NCI-H1436 (cell line): ENCODE data around the gene DCAF12L1.

Source experiments
- DNase-seq: peaks from one replicate; lab custom pipeline; 2025; lab: John Stamatoyannopoulos, UW

The DCAF12L1 gene

DNA sequence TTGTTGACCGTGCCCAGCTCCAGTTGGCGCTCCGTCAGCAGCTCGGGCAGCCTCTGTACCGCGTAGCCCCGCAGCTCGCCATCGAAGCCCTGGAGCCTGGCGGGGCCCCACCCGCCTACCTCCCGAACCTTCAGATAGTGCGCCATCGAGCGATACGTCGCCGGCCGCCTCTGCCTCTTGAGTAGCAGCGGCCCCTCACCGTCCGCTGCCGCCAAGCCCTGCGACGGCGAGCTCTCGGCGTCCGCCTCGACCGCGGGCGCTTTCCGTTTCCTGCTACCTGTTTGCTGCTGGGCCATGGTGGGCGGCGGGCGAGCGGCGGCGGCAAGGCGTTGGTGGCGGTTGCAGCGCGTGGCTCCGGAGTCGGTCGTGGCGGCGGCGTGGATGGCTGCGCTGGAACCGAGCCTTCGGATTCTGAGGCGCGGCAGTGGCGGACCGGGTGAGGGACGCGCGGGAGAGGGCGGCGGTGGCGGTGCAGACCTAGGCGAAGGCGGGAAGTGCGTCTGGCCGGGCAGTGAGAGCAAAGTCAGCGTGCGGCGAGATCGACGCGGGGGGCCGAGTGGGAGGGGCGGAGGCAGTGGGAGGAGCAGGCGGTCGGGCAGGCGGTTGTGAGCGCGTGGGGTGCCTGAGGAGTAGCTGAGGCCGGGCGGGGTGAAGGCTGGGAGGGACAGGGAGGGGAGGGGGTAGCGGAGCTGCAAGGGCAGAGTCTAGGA is at the start of gene DCAF12L1:
TSS of gene DCAF12L1 (minus strand) at position 502 of the 710 bp plus-strand sequence. CDS start at position 296, 206 bp downstream.
- no peak for DNase-seq

DNA sequence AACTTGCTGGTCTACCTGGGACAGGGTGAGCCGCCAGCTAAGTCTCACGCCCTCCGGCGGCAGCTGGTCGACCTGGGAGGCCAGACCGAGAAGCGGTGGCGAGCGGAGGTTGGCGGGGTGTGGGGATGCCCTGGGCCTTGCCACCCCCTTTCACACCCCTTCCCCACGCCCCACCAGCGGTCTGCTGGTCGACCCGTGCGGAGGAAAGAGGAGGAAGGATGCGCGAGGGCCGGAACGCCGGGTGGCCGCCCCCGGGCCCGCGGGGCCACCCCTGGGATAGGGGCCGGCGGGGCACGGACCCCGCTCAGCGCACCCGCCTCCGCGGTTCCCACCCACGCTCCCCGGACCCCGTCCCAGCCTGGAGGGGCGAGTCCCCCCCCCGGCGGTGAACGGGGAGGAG is 28.3 kb upstream of the DCAF12L1 start:
- DNase-seq = no peak

DNA sequence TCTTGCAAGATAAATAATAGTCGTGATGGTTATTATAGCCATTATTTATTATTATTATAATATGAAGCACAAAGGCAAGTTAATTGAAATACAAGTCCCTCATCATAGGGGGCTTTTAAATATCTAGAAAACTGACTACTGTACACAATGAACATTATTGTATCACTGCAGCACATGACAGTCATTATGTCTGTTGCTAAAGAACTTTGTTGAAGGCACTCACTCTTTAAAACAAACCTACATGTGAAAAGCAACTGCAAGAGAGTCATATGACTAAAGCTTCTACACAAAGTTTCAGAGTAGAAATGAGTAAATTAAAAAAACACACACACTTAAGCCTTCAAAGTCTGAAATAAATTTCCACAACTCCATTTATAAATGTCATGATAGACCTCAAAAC is 23.3 kb upstream of the DCAF12L1 start:
- no peak for DNase-seq

DNA sequence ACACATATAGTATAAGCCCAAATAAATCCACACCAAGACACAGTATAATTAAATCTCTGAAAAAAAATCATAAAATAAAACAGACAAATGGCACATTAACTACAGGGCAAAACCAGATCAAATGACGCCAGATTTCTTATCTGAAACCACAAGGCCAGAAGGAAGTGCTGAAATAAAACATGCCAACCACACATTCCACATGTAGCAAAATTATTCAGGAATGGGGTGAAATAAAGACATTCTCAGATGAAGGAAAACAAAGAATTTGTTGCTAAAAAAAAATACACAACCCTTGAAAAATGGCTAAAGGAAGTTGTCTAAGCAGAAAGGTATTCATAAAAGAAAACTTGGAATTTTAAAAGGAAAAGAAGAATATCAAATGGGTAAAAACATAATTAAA is 4.5 kb upstream of the DCAF12L1 start:
- DNase-seq = no peak

DNA sequence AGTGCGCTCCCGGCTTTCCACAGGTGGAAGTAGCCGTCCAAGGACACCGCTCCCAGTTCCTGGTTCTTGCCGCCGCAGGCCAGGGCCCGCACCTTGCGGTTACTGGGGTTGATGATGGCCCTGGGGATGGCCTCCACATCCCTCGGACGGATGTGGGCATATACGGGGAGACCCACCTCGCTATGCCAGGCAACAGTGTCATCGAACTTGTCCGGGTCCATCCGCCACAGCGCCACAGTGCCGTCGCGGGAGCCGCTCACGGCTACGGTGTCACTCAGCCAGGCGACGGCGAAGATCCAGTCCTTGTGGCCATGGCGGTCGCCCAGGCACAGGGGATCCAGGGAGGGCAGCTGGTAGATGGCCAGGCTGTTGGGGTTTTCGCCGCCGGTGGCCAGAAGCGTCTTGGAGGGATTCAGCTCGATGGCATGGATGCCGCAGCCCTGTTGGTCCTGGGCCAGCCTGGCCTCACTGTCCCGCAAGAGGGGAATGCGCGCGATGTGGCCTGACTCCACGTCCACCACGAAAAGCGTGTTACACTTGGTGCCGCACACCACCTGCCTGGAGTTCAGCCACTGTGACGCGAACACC is 795 bp downstream of the DCAF12L1 start:
- DNase-seq = no peak

DNA sequence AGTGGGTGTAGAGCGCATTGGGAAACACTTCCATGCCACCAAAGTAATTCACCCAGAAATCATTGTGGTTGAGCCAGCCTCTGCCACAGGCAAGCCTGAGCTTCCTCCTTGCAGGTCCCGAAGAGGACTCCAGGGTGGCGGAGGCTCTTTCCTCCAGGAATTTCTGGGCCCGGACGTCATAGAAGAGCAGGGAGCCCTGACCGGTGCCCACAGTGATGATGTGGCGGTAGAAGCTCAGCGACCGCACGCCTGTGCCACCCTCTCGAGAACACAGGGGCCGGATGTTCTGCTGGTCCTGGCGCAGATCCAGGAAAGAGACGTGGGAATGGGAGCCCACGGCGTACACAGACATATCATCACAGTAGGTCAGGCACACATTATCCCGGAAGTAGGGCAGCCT is 1.3 kb downstream of the DCAF12L1 start:
- DNase-seq = no peak

DNA sequence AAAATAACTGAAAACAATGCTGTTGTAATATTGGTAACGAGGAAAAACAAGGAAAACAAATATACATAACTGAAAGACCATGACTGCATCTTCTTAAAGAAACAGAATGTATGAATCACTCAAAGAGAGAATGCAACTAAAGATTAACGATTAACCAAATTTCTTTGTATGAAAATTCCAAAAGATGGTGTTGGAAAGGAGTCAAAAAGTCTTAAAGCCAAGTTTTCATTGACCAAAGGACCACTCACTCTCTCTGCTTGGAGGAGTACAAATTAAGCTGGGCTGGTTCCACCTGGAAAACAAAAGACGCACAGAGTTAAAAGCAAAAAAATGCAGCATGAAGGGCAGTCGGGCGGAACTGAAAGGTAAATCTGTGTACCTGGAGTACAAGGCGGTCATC is 1.8 kb downstream of the DCAF12L1 start:
- no peak for DNase-seq

DNA sequence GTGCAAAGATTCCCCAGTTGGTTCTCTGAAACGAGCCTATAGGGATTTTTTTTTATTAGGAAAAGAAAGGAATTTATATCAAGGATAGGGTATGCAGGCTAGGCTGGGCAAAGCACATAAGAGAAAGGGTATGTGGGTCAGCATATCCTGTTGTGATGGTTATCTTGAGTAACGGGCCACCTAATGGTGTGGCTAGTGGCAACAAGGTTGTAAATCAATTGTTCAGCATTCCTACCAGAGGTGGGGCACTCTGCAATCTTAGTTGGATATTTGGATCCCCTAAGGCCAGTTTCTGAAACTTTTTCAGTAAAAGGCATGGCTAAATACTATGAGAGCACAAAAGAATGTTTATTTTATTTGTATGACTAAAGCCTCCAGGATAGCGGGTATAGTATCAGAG is 42.7 kb downstream of the DCAF12L1 start:
- no peak for DNase-seq
